Cardiac muscle cell (in vitro differentiated cells and primary cell): ENCODE results near the gene PAX8. TPM values are rescaled to one million over a fixed set of nuclear protein-coding genes. Genes with fewer than 3 reads are reported as not detected.

ENCODE experiments used
- DNase-seq, 2 donors: peaks; one replicate each; pipeline versions ENCODE4 v3.0.0 to v3.0.0-alpha.2; 2010 to 2017; ENCODE audit warnings: low read depth in 1 of 2, low spot score in 1 of 2
- H3K27ac ChIP-seq: fragments of 200-600 bp; sonication (generic); 2 replicates; pipeline ENCODE4 v1.5.1; 2016
- H3K27me3 ChIP-seq: fragments of 200-600 bp; sonication (generic); 2 replicates; pipeline ENCODE4 v1.6.0; 2016; ENCODE audit warnings: control low read depth
- H3K36me3 ChIP-seq: fragments of 200-600 bp; sonication (generic); 2 replicates; pipeline ENCODE4 v1.5.1; 2016; ENCODE audit warnings: control low read depth
- H3K4me1 ChIP-seq: fragments of 200-600 bp; sonication (generic); 2 replicates; pipeline ENCODE4 v1.8.1; 2017; ENCODE audit warnings: low read depth, mild to moderate bottlenecking, mixed run types
- H3K4me3 ChIP-seq: fragments of 200-600 bp; sonication (generic); 2 replicates; pipeline ENCODE4 v1.5.1; 2016; ENCODE audit warnings: mild to moderate bottlenecking
- H3K9me3 ChIP-seq: fragments of 200-600 bp; sonication (generic); 2 replicates; pipeline ENCODE4 v1.5.1; 2017; ENCODE audit warnings: low read depth, mild to moderate bottlenecking, control low read depth
- CTCF ChIP-seq: IDR thresholded peaks from 2 replicates; pipeline ENCODE4 v1.5.1; 2012; ENCODE audit warnings: low read depth, mild to moderate bottlenecking, low read length
- polyA plus RNA-seq: library from polyadenylated mRNA; unstranded; fragments of >200 nt; fragmentation: Nextera tagmentation; extraction: Ambion mirVana; gene quantifications from 2 replicates; pipeline ENCODE4 v1.2.1, GENCODE V29; 2016
- total RNA-seq: library from RNA; depleted of rRNA; stranded (reverse); fragments of >200 nt; gene quantifications from 2 replicates; pipeline ENCODE4 v1.2.3, GENCODE V29; 2016

Gene PAX8
- total and polyA plus RNA-seq, 2 experiments from 2014 or later = not detected

GRCh38 chr2:113175736-113176695 is 102.7 kb downstream of the PAX8 start:
- no peak for DNase-seq
- H3K4me1 ChIP-seq = no peaks in the 10 kb centered on the region
- no peaks in the 10 kb centered on the region for H3K36me3 ChIP-seq
- no peak for TF ChIP-seq CTCF
- H3K27me3 ChIP-seq = no peaks in the 10 kb centered on the region
- no peaks in the 10 kb centered on the region for H3K9me3 ChIP-seq
- no peak overlapping the region for H3K27ac ChIP-seq
- no peak overlapping the region for H3K4me3 ChIP-seq

- DNase-seq = no peak
- H3K4me3 ChIP-seq = no peak overlapping the region
- H3K36me3 ChIP-seq = no peaks in the 10 kb centered on the region
- H3K27me3 ChIP-seq = no peaks in the 10 kb centered on the region
- H3K9me3 ChIP-seq = no peaks in the 10 kb centered on the region
- TF ChIP-seq CTCF = no peak
- H3K27ac ChIP-seq = no peak overlapping the region
- H3K4me1 ChIP-seq = no peaks in the 10 kb centered on the region
Measured at GRCh38 chr2:113175042-113175628, 103.6 kb downstream of the PAX8 start.

GRCh38 chr2:113174376-113174750 is 104.4 kb downstream of the PAX8 start:
- no peak overlapping the region for H3K27ac ChIP-seq
- TF ChIP-seq CTCF = no peak
- H3K27me3 ChIP-seq = no peaks in the 10 kb centered on the region
- H3K4me3 ChIP-seq = no peak overlapping the region
- H3K9me3 ChIP-seq = no peaks in the 10 kb centered on the region
- DNase-seq = no peak
- no peaks in the 10 kb centered on the region for H3K4me1 ChIP-seq
- no peaks in the 10 kb centered on the region for H3K36me3 ChIP-seq

- no peaks in the 10 kb centered on the region for H3K4me1 ChIP-seq
- no peak within 1 kb of the TSS for H3K27ac ChIP-seq
- no peak for TF ChIP-seq CTCF
- no peaks in the 10 kb centered on the region for H3K9me3 ChIP-seq
- no peak within 1 kb of the TSS for H3K4me3 ChIP-seq
- peak in 1 of 2 donors; percentile 49 for DNase-seq
- no peaks in the 10 kb centered on the region for H3K36me3 ChIP-seq
- H3K27me3 ChIP-seq = no peaks in the 10 kb centered on the region
Measured at GRCh38 chr2:113173542-113174375, 105.0 kb downstream of the PAX8 start, which contains the start of gene PSD4. Gene PSD4, plus strand, starts transcription at chr2:113173971. Its CDS starts 8,486 bp downstream, at chr2:113182457.
